Coronary artery (tissue), 2 donors: ENCODE data around the gene MRPS24.
"Not testable (repeated sequence)": the region's sequence is repeated elsewhere in the genome, so short reads cannot be mapped to it uniquely, and the experiment has no call there.

Source experiments
- DNase-seq: peaks from one replicate; pipeline ENCODE4 v3.0.0-alpha.2; 2017; ENCODE audit warnings: low spot score
- H3K27ac ChIP-seq, 2 donors: fragments of 200-600 bp; sonication (generic); one replicate each; pipeline ENCODE4 v1.5.1; 2016 to 2019
- H3K4me3 ChIP-seq: fragments of 200-600 bp; sonication (generic); 2 replicates; pipeline ENCODE4 v1.5.1; 2016; ENCODE audit warnings: mild to moderate bottlenecking, moderate library complexity
- TF ChIP-seq, protein P1 (sequence below): fragments of 200-600 bp; sonication (generic); IDR thresholded peaks from one replicate; pipeline ENCODE4 v1.5.1; 2019; ENCODE audit warnings: antibody characterized with exemption

MRPS24 gene

DNA sequence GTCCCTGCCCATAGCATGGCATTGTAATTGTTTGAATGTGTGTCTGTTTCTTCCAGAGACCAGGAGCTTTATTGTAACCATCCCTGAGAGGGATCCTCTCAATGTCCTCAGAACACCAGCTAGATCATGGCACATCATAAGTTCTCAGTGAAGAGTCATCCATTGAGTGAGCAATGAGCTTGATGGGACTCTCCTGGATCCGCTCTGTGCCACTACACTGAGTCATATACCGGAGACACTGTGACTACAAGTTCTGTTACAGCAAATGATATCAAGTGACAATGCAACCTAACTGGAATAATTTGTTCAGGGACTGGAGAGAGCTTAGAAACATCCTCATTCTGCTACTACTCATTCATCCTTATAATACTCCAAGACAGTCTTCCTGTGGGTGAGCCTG is 25.1 kb downstream of the MRPS24 start:
- Histone ChIP-seq H3K4me3 (no peak overlapping the region), H3K27ac (no peak overlapping the region)
- no peak for DNase-seq
- TF ChIP-seq, protein P1, sequence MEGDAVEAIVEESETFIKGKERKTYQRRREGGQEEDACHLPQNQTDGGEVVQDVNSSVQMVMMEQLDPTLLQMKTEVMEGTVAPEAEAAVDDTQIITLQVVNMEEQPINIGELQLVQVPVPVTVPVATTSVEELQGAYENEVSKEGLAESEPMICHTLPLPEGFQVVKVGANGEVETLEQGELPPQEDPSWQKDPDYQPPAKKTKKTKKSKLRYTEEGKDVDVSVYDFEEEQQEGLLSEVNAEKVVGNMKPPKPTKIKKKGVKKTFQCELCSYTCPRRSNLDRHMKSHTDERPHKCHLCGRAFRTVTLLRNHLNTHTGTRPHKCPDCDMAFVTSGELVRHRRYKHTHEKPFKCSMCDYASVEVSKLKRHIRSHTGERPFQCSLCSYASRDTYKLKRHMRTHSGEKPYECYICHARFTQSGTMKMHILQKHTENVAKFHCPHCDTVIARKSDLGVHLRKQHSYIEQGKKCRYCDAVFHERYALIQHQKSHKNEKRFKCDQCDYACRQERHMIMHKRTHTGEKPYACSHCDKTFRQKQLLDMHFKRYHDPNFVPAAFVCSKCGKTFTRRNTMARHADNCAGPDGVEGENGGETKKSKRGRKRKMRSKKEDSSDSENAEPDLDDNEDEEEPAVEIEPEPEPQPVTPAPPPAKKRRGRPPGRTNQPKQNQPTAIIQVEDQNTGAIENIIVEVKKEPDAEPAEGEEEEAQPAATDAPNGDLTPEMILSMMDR = no peak

DNA sequence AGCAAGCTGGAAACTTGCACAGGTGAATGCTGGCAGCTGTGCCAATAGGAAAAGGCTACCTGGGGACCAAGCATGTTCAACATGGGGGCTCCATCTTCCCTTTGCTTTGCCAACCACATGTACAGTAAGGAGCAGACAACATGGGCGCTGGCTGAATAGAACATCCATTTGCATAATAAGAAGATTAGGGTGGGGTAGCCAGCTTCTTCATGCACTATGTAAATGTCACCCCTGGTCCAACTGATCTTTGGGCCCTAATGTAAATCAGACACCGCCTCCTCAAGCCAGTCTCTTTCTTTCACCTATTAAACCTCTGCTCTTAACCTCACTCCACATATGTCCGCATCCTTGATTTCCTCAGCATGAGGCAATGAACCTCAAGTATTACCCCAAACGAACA is 26.0 kb downstream of the MRPS24 start:
- Histone ChIP-seq H3K4me3 (no peak overlapping the region), H3K27ac (no peak overlapping the region)
- no peak for DNase-seq
- TF ChIP-seq, protein P1 = no peak

DNA sequence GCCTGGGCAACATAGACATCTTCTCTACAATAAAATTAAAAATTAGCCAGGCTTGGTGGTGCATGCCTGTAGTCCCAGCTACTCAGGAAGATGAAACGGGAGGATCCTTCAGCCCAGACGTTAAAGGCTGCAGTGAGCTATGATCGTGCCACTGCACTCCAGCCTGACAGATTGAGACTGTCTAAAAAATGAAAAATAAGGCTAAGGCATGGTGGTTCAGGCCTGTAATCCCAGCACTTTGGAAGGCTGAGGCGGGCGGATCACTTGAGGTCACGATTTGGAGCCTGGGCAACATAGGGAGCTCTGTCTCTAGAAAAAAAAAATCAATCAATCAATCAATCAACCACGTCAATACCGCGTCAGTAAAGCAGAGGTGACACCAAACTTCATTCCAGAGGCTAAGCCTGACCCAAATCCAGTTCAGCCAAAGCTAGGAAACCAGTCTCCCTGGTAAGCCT is 31.1 kb downstream of the MRPS24 start:
- Histone ChIP-seq H3K4me3 (no peak overlapping the region), H3K27ac (no peak overlapping the region)
- no peak for DNase-seq
- TF ChIP-seq, protein P1 = no peak

DNA sequence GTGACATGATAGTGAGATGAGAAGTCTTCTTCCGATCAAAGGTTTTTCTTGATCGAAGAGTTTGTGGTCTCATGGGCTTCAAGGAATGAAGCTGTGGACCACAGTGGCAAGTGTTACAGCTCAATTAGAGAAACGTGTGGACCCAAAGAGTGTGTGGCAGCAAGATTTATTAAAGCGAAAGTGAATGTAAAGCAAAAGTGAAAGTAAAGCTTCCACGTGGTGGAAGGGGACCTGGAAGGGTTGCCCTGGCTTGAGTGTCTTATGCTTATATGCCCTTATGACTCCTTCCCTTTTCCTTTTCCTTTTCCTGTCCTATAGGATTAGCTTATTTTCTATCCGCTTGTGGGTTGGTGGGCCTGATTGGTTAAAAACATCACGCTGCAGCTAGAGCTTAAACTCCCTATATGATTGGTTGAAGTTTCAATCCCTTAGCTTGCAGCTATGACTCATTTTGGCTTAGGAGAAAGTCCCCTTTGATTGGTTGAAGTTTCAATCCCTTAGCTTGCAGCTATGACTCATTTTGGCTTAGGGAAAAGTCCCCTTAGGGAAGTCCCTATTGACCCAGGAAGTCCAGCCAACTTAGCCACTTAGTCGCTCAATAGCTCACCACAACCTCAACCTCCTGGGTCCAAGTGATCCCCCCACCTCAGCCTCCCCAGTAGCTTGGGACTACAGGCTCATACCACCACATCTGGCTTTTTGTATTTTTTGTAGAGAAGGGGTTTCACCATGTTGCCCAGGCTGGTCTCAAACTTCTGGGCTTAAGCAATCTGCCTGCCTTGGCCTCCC is 34.7 kb downstream of the MRPS24 start:
- H3K27ac ChIP-seq = no peak overlapping the region
- no peak for DNase-seq
- TF ChIP-seq, protein P1 = no peak
- H3K4me3 ChIP-seq = peak overlapping the region; percentile 33

- not testable (repeated sequence) for H3K27ac ChIP-seq, H3K4me3 ChIP-seq, DNase-seq
Measured at GRCh38 chr7:43830917-43831316, 38.4 kb downstream of the MRPS24 start.

GRCh38 chr7:43825391-43825808 is 43.9 kb downstream of the MRPS24 start:
- TF ChIP-seq, protein P1 = no peak
- no peak overlapping the region for H3K4me3 ChIP-seq
- H3K27ac ChIP-seq = no peak overlapping the region
- no peak for DNase-seq

DNA sequence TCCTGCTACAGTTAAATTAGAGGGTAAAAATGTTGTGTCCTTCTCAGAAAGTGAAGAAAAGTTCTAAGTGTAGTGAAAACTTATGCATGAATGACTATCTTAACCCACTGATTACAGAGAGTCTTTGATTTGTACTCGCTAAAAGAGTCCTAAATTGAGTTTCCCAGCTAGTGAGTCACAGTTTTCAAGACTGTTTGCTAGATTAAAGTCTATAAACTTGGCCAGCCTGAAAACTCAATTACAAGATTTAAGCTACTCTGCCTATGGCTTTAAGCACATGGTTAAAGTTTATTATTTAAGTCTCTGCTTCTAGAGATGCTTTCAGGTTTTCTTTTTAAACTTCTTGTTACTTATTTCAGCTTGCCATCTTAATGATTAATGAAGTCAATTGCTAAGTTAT is 44.4 kb downstream of the MRPS24 start:
- Histone ChIP-seq H3K4me3 (no peak overlapping the region), H3K27ac (no peak overlapping the region)
- TF ChIP-seq, protein P1 = no peak
- no peak for DNase-seq

- H3K4me3 ChIP-seq, DNase-seq, H3K27ac ChIP-seq: not testable (repeated sequence)
Measured at GRCh38 chr7:43824513-43824912, 44.8 kb downstream of the MRPS24 start.
